Smooth muscle cell of trachea (primary cell): ENCODE measurements around the gene FHIP1B. TPM values are rescaled to one million over a fixed set of nuclear protein-coding genes. Genes with fewer than 3 reads are reported as not detected.

Experiments
- total RNA-seq: library from RNA; depleted of rRNA; stranded (reverse); fragments of >200 nt; gene quantifications from 2 replicates; pipeline ENCODE4 v1.2.1, GENCODE V29; 2014

The FHIP1B gene
- 13.4 and 13.7 TPM in 2 replicates for total RNA-seq

DNA sequence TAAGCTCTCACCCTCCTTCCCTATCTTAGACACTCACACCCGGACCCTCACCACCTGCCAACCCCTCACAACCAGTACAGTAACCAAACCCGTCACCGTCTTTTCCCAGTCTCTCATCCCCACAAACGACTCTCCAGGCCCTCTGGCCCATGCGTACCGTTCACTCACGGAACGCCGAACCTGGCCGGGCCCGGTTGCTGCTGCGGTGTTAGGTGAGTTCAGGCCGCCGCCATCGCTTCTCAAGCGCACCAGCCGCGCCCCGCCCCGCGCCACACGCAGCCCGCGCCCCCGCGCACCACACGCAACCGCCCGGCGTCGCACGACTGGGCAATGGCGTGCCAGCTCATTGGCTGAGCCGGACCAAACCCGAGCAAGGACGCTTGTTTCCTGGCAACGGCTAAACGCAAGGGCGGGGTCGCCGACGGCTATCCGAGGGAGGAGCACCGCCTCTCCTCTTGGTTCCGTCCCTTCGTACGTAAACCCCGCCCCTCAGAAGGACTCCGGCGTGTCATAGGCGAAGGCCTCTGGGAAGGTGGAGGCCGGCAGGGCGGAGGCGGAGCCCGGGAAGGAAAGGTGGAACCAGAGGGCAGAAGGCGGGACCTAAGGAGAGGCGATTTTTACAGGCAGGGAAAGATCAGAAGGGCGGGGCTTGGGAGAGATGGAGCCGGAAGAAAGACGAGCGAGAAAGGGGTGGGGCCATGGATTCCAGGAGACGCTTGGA lies at the start of gene FHIP1B:
FHIP1B (minus strand) TSS at position 250 of the 721 bp plus-strand sequence. CDS start 10,120 bp downstream, outside the sequence.

DNA sequence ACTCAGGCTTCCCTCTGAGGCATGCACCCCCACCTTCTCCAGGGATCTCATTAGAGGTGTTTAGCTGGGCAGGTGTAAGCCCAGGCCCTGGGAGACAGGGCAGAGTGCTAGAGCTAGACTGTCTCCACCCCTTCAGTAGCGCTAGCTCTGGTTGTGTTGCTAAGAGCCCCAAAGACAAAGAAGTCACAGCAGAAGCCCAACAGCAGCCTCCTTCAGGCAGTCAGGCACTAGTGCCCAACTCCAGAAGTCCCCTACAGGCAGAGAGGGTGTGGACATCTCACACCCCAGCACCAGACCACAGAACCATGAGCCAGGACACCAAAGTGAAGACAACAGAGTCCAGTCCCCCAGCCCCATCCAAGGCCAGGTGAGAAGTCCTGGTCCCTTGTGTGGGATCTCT lies 4.5 kb upstream of the FHIP1B start, which contains the start of gene CNGA4:
CNGA4 (plus strand) TSS at position 188 of the 400 bp plus-strand sequence; CDS start at position 306, 118 bp downstream.

DNA sequence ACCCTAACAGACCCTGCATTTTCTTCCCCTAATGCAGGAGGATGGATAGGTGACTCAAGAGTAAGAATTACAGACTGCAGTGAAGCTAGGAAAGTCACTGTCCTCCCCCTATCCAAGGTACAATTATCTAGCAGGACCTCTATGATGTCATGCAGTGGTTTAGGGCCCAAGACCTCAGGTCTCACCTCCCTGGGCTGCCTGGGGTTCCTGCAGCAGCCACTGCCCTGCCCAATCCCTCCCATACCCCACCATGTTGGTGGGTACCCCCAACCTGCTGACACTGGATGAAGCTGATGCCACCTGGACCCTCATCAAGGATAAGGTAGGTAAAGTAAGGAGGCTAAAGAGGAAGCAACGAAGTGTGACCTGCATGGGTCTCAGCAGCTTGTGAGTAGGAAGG lies 29.1 kb downstream of the FHIP1B start, which contains the start of gene C11orf42:
C11orf42 (plus strand) TSS at position 192 of the 400 bp plus-strand sequence; CDS start at position 251, 59 bp downstream.

DNA sequence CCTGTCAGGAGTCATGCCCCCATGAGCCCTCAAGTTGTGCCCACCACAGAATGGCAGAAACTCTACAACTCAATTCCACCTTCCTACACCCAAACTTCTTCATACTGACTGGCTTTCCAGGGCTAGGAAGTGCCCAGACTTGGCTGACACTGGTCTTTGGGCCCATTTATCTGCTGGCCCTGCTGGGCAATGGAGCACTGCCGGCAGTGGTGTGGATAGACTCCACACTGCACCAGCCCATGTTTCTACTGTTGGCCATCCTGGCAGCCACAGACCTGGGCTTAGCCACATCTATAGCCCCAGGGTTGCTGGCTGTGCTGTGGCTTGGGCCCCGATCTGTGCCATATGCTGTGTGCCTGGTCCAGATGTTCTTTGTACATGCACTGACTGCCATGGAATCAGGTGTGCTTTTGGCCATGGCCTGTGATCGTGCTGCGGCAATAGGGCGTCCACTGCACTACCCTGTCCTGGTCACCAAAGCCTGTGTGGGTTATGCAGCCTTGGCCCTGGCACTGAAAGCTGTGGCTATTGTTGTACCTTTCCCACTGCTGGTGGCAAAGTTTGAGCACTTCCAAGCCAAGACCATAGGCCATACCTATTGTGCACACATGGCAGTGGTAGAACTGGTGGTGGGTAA lies 35.1 kb downstream of the FHIP1B start, which contains the start of gene OR52W1:
OR52W1 (plus strand) TSS at position 51 of the 637 bp plus-strand sequence; CDS start at position 51, 0 bp downstream.

DNA sequence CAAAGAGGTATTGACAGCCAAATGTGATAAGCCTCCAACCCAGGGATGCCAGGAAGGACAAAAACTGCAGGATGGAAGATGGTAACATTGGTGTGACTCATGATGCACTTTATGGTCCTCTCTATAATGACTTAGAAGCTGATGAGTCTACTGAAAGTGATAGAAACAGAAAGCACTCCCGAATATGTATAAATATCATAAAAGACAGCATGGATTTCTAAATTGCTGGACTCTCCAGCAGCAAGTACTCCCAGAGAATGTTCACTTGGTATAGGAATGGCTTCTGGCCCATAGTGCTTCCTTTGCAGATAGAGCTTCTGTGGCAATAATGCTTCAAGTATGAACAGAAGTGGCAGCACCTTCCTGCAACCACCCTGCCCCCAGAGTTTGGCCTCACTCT lies 64.2 kb downstream of the FHIP1B start, which contains the start of gene OR52B2:
OR52B2 (minus strand) TSS at position 101 of the 400 bp plus-strand sequence; CDS start at position 101, 0 bp downstream.

Other genes with a start within 250 kb of the FHIP1B start
- not detected in 2 replicates for gene OR52L1, start 247.7 kb downstream of the FHIP1B start, total RNA-seq
- gene OR56A4, start 227.7 kb downstream of the FHIP1B start, total RNA-seq = not detected in 2 replicates
- gene OR56A1, start 203.9 kb downstream of the FHIP1B start, total RNA-seq = under 0.01 TPM in 1 of 2 replicates, not detected in the other
- gene OR56B4, start 127.0 kb downstream of the FHIP1B start, total RNA-seq = not detected in 2 replicates
- not detected in 2 replicates for gene OR52B2, start 64.3 kb downstream of the FHIP1B start, total RNA-seq
- gene OR52W1, start 35.4 kb downstream of the FHIP1B start, total RNA-seq = not detected in 2 replicates
- gene C11orf42, start 29.1 kb downstream of the FHIP1B start, total RNA-seq = not detected in 2 replicates
- gene CNGA4, start 4.5 kb upstream of the FHIP1B start, total RNA-seq = 0.33 TPM in 1 of 2 replicates, not detected in the other
- not detected in 2 replicates for gene CCKBR, start 25.2 kb upstream of the FHIP1B start, total RNA-seq
- gene CAVIN3, start 85.9 kb upstream of the FHIP1B start, total RNA-seq = 301 and 798 TPM in 2 replicates
- gene SMPD1, start 155.8 kb upstream of the FHIP1B start, total RNA-seq = 50.8 and 113 TPM in 2 replicates
- 55.3 and 83.9 TPM in 2 replicates for gene APBB1, start 184.5 kb upstream of the FHIP1B start, total RNA-seq
- gene HPX, start 206.4 kb upstream of the FHIP1B start, total RNA-seq = 0.44 and 1.7 TPM in 2 replicates
- gene TRIM3, start 239.3 kb upstream of the FHIP1B start, total RNA-seq = 25.2 and 56.1 TPM in 2 replicates
- gene ARFIP2, start 246.7 kb upstream of the FHIP1B start, total RNA-seq = 63.7 and 65.5 TPM in 2 replicates
- gene TIMM10B, start 246.9 kb upstream of the FHIP1B start, total RNA-seq = 37.1 and 46.1 TPM in 2 replicates